HUES64 (cell line): ENCODE results near the gene NYAP1.

Experiments
- H3K27ac ChIP-seq: 2 replicates; pipeline ENCODE4 v1.7.0; 2013; ENCODE audit warnings: low read depth, low read length, inconsistent platforms
- H3K27me3 ChIP-seq: 2 replicates; pipeline ENCODE4 v1.6.1; 2013; ENCODE audit warnings: mild to moderate bottlenecking, low read length; ENCODE audit not compliant: insufficient read depth
- H3K36me3 ChIP-seq: 2 replicates; pipeline ENCODE4 v1.6.1; 2013; ENCODE audit warnings: mild to moderate bottlenecking, low read length; ENCODE audit not compliant: insufficient read depth
- H3K4me1 ChIP-seq: 2 replicates; pipeline ENCODE4 v1.6.1; 2013; ENCODE audit warnings: mild to moderate bottlenecking, low read length, moderate library complexity; ENCODE audit not compliant: insufficient read depth
- H3K4me3 ChIP-seq: 2 replicates; pipeline ENCODE4 v1.5.1; 2013; ENCODE audit warnings: mild to moderate bottlenecking, low read length, moderate library complexity
- H3K9ac ChIP-seq: 2 replicates; pipeline ENCODE4 v1.6.1; 2013; ENCODE audit warnings: mild to moderate bottlenecking, low read depth, low read length
- H3K9me3 ChIP-seq: 2 replicates; pipeline ENCODE4 v1.6.1; 2013; ENCODE audit warnings: low read depth, low read length; ENCODE audit not compliant: insufficient read depth
- WGBS: fragments of 150-250, 120-280 bp; methylation state at CpG from one replicate; pipeline ENCODE4 v1.1.7; 2013; ENCODE audit warnings: missing lambda C conversion rate; 5-methylcytosine and 5-hydroxymethylcytosine counted together

NYAP1 gene

GRCh38 chr7:100486111-100486636 lies 2.4 kb downstream of the NYAP1 start:
- Histone ChIP-seq H3K9ac (no peak overlapping the region), H3K36me3 (0 out of 2 replicates have a peak, but pooled peaks cover 2% of the 10 kb centered on the region), H3K4me1 (peaks cover 15% of the 10 kb centered on the region; the same call in 1 of the 2 replicates), H3K27me3 (no peaks in the 10 kb centered on the region), H3K4me3 (no peak overlapping the region), H3K27ac (no peak overlapping the region), H3K9me3 (no peaks in the 10 kb centered on the region)
- 92% methylated on average over 4 of the region's 5 CpGs for WGBS

- Histone ChIP-seq H3K4me1 (peaks cover 15% of the 10 kb centered on the region; the same call in 1 of the 2 replicates), H3K9me3 (no peaks in the 10 kb centered on the region), H3K27ac (0 out of 2 replicates have a peak overlapping the region, but pooled peaks have one; percentile 25), H3K27me3 (no peaks in the 10 kb centered on the region), H3K36me3 (0 out of 2 replicates have a peak, but pooled peaks cover 2% of the 10 kb centered on the region), H3K4me3 (no peak overlapping the region), H3K9ac (no peak overlapping the region)
- WGBS: 82% methylated on average over 30 of the region's 30 CpGs
Observed at GRCh38 chr7:100486753-100487446, 3.2 kb downstream of the NYAP1 start.

GRCh38 chr7:100488333-100489095 lies 4.8 kb downstream of the NYAP1 start:
- Histone ChIP-seq H3K4me3 (no peak overlapping the region), H3K9me3 (no peaks in the 10 kb centered on the region), H3K36me3 (0 out of 2 replicates have a peak, but pooled peaks cover 2% of the 10 kb centered on the region), H3K4me1 (peaks cover 15% of the 10 kb centered on the region; the same call in 1 of the 2 replicates), H3K9ac (no peak overlapping the region), H3K27ac (no peak overlapping the region), H3K27me3 (peaks cover 13% of the 10 kb centered on the region)
- 93% methylated on average over 44 of the region's 44 CpGs for WGBS

GRCh38 chr7:100489121-100489520 lies 5.4 kb downstream of the NYAP1 start:
- Histone ChIP-seq H3K4me1 (peaks cover 19% of the 10 kb centered on the region; the same call in 1 of the 2 replicates), H3K9ac (no peak overlapping the region), H3K36me3 (0 out of 2 replicates have a peak, but pooled peaks cover 2% of the 10 kb centered on the region), H3K9me3 (no peaks in the 10 kb centered on the region), H3K27ac (no peak overlapping the region), H3K27me3 (peaks cover 14% of the 10 kb centered on the region), H3K4me3 (no peak overlapping the region)
- WGBS: 92% methylated on average over 10 of the region's 10 CpGs

GRCh38 chr7:100489824-100490223 lies 6.1 kb downstream of the NYAP1 start:
- no peak overlapping the region for H3K9ac ChIP-seq
- H3K36me3 ChIP-seq: 0 out of 2 replicates have a peak, but pooled peaks cover 2% of the 10 kb centered on the region
- peaks cover 14% of the 10 kb centered on the region for H3K27me3 ChIP-seq
- H3K4me1 ChIP-seq: peaks cover 13% of the 10 kb centered on the region; the same call in 1 of the 2 replicates
- H3K27ac ChIP-seq: no peak overlapping the region
- no peaks in the 10 kb centered on the region for H3K9me3 ChIP-seq
- 39% methylated on average over 9 of the region's 9 CpGs for WGBS
- H3K4me3 ChIP-seq: no peak overlapping the region

- no peaks in the 10 kb centered on the region for H3K9me3 ChIP-seq
- H3K27ac ChIP-seq: no peak overlapping the region
- H3K4me3 ChIP-seq: no peak overlapping the region
- H3K27me3 ChIP-seq: peaks cover 14% of the 10 kb centered on the region
- peaks cover 10% of the 10 kb centered on the region; the same call in 1 of the 2 replicates for H3K4me1 ChIP-seq
- H3K36me3 ChIP-seq: 0 out of 2 replicates have a peak, but pooled peaks cover 2% of the 10 kb centered on the region
- H3K9ac ChIP-seq: no peak overlapping the region
- WGBS: 91% methylated on average over 25 of the region's 25 CpGs
Observed at GRCh38 chr7:100490483-100491191, 6.9 kb downstream of the NYAP1 start.

- Histone ChIP-seq H3K4me3 (no peak overlapping the region), H3K9me3 (no peaks in the 10 kb centered on the region), H3K4me1 (peaks cover 9% of the 10 kb centered on the region; the same call in 1 of the 2 replicates), H3K27me3 (peaks cover 14% of the 10 kb centered on the region), H3K27ac (no peak overlapping the region), H3K9ac (no peak overlapping the region), H3K36me3 (0 out of 2 replicates have a peak, but pooled peaks cover 2% of the 10 kb centered on the region)
- WGBS: 83% methylated on average over 5 of the region's 5 CpGs
Observed at GRCh38 chr7:100491192-100491578, 7.5 kb downstream of the NYAP1 start.

GRCh38 chr7:100492738-100493475 lies 9.2 kb downstream of the NYAP1 start:
- H3K4me3 ChIP-seq: peak overlapping the region; percentile 55
- H3K36me3 ChIP-seq: 0 out of 2 replicates have a peak, but pooled peaks cover 2% of the 10 kb centered on the region
- H3K9me3 ChIP-seq: no peaks in the 10 kb centered on the region
- no peak overlapping the region for H3K9ac ChIP-seq
- 86% methylated on average over 5 of the region's 5 CpGs for WGBS
- peaks cover 9% of the 10 kb centered on the region; the same call in 1 of the 2 replicates for H3K4me1 ChIP-seq
- H3K27ac ChIP-seq: no peak overlapping the region
- H3K27me3 ChIP-seq: peaks cover 14% of the 10 kb centered on the region

- no peak overlapping the region for H3K27ac ChIP-seq
- H3K4me1 ChIP-seq: peaks cover 9% of the 10 kb centered on the region; the same call in 1 of the 2 replicates
- peaks cover 14% of the 10 kb centered on the region for H3K27me3 ChIP-seq
- WGBS: 55% methylated on average over 56 of the region's 56 CpGs
- no peak overlapping the region; the same call in 1 of the 2 replicates for H3K9ac ChIP-seq
- no peaks in the 10 kb centered on the region for H3K9me3 ChIP-seq
- H3K36me3 ChIP-seq: no peaks in the 10 kb centered on the region
- H3K4me3 ChIP-seq: peak overlapping the region; percentile 55
Observed at GRCh38 chr7:100493476-100494264, 9.9 kb downstream of the NYAP1 start.
